ENCODE data around the gene CACNA1C.

- TF ChIP-seq POLR2A (IDR thresholded peaks at IDR 0.05) (no peak), CTCF (IDR thresholded peaks at IDR 0.05) (no peak)
These were observed 198.0 kb downstream of the CACNA1C start for GRCh38 chr12:2250797-2251196.
